ENCODE results near the gene SATB2. TPM values are rescaled to one million over a fixed set of nuclear protein-coding genes. Genes with fewer than 3 reads are reported as not detected.

Gene SATB2
- total RNA-seq, 1 donor from 2014 or later = 5.5 TPM

- Histone ChIP-seq H3K4me3 (ENCODE audit: low read depth, low read length) (peak overlapping the region; percentile 86), H3K36me3 (ENCODE audit: control insufficient read depth, insufficient read depth, low read length) (no peaks in the 10 kb centered on the region), H3K27me3 (ENCODE audit: control insufficient read depth, insufficient read depth, low read length) (peaks cover 25% of the 10 kb centered on the region)
- no peak for TF ChIP-seq CTCF (IDR thresholded peaks at IDR 0.05; ENCODE audit: insufficient read depth, low read length, poor library complexity, severe bottlenecking)
- DNase-seq (ENCODE audit: low read depth) = no peak
These were observed 468 bp upstream of the SATB2 start for GRCh38 chr2:199458009-199458805.

GRCh38 chr2:199456383-199457146 is 1.2 kb downstream of the SATB2 start:
- Histone ChIP-seq H3K36me3 (ENCODE audit: control insufficient read depth, insufficient read depth, low read length) (no peaks in the 10 kb centered on the region), H3K27me3 (ENCODE audit: control insufficient read depth, insufficient read depth, low read length) (peaks cover 9% of the 10 kb centered on the region), H3K4me3 (ENCODE audit: low read depth, low read length) (peak overlapping the region; percentile 86)
- DNase-seq (ENCODE audit: low read depth) = no peak
- TF ChIP-seq CTCF (IDR thresholded peaks at IDR 0.05; ENCODE audit: insufficient read depth, low read length, poor library complexity, severe bottlenecking) = no peak

- no peaks in the 10 kb centered on the region for H3K36me3 ChIP-seq (ENCODE audit: control insufficient read depth, insufficient read depth, low read length)
- no peak for DNase-seq (ENCODE audit: low read depth)
- no peak for TF ChIP-seq CTCF (IDR thresholded peaks at IDR 0.05; ENCODE audit: insufficient read depth, low read length, poor library complexity, severe bottlenecking)
- H3K4me3 ChIP-seq (ENCODE audit: low read depth, low read length) = peak overlapping the region; percentile 86
- H3K27me3 ChIP-seq (ENCODE audit: control insufficient read depth, insufficient read depth, low read length) = peaks cover 8% of the 10 kb centered on the region
These were observed 2.0 kb downstream of the SATB2 start for GRCh38 chr2:199455545-199456382.

- DNase-seq (ENCODE audit: low read depth) = no peak
- Histone ChIP-seq H3K4me3 (ENCODE audit: low read depth, low read length) (no peak overlapping the region), H3K36me3 (ENCODE audit: control insufficient read depth, insufficient read depth, low read length) (no peaks in the 10 kb centered on the region), H3K27me3 (ENCODE audit: control insufficient read depth, insufficient read depth, low read length) (peaks cover 4% of the 10 kb centered on the region)
- no peak for TF ChIP-seq CTCF (IDR thresholded peaks at IDR 0.05; ENCODE audit: insufficient read depth, low read length, poor library complexity, severe bottlenecking)
These were observed 2.6 kb downstream of the SATB2 start for GRCh38 chr2:199455210-199455544.

GRCh38 chr2:199452991-199453379 is 4.8 kb downstream of the SATB2 start:
- no peak for TF ChIP-seq CTCF (IDR thresholded peaks at IDR 0.05; ENCODE audit: insufficient read depth, low read length, poor library complexity, severe bottlenecking)
- H3K27me3 ChIP-seq (ENCODE audit: control insufficient read depth, insufficient read depth, low read length) = peaks cover 3% of the 10 kb centered on the region
- no peak overlapping the region for H3K4me3 ChIP-seq (ENCODE audit: low read depth, low read length)
- no peaks in the 10 kb centered on the region for H3K36me3 ChIP-seq (ENCODE audit: control insufficient read depth, insufficient read depth, low read length)
- DNase-seq (ENCODE audit: low read depth) = no peak
